ENCODE results near the gene BAD.
"Not testable (repeated sequence)": the region's sequence is repeated elsewhere in the genome, so short reads cannot be mapped to it uniquely, and the experiment has no call there.

Gene BAD

DNA sequence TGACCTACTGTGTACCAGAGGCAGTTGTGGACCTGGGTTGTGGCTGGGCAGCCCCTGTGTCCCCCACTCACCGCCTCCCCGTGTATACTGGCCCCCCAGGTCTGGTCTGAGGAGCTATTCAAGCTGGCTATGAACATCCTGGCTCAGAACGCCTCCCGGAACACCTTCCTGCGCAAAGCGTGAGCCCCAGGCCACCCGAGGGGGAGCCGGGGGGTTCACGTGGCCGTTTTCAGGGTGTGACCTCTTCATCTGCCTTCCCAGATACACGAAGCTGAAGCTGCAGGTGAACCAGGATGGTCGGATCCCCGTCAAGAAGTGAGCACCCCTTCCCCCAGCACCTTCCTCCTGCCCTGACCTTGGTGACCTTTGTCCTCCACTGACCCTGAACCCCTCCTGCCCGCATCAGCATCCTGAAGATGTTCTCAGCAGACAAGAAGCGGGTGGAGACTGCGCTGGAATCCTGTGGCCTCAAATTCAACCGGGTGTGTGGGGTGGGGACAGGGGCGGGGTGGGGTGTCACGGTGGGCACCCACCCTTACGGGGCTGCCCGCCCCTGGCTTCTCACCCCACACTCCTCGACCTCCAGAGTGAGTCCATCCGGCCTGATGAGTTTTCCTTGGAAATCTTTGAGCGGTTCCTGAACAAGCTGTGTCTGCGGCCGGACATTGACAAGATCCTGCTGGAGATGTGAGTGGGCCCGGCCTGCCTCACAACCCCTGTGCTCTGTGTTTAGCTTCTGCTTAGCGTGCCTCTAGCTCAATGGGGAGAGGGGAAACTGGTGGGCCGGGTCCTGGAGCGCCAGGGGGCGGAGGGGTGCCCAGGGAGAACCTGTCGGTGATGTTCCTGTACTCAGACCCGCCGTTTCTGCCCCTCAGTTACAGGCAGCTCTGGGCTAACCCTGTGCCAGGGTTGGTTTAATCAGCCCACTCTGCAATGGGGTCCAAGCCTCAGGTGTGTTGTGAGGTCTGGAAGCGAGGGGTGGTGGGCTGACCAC lies 29.0 kb downstream of the BAD start:
- no peak for DNase-seq

DNA sequence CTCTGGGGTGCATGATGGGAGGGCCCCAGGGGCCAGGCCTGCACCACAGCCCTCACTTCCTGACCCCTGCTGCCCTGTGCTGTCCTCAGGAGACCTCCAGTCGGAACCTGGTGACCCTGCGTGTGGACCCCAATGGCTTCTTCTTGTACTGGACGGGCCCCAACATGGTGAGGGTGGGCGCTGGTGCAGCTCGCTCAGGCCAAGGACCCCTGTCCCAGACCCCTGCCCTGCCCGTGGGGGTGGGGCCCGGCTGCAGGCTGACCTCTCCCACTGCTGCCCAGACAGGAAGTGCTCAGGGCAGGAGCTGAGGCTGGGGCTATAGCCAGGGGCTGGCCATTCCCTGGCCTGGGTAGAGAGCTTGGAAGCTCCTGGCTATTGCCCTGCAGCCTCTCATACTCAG lies 30.1 kb downstream of the BAD start:
- DNase-seq: no peak

DNA sequence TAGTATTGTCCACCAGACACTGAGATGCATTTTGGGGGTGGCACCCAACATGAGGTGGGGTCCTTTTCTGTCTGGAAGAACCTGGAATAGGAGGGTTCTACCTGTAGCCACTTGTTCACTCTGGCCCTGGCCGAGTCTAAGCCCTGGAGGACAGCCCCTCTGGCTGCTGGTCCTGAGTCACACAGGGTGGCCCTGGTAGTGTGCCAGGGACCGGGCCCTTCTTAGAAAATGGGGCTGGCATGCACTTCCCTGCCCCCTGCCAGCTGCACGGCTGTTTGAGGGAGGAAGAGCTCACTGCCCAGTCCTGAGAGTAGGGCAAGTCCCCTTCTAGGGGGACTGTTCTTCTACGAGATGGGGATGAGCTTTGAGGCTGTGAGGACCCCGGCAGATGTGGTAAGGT lies 31.0 kb downstream of the BAD start:
- DNase-seq: no peak

DNA sequence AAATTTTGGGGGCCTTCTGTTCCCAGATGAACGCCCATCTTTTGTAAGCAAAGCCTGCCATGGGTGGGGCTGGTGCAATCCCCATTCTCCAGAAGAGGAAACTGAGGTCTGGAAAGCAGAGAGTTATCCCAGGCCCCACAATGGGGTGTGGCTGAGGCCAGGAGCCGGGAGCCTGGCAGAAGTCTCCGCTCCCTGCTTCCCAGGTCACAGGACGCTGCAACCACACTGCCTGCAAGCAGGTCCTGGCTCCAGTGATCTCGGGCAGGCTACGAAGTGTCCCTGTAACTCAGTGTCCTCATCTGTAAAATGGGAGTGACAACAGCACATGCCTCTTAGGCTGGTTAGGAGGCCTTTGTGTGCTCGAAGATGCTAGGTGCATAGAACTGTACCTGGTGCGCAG lies 31.4 kb downstream of the BAD start:
- DNase-seq: no peak

DNA sequence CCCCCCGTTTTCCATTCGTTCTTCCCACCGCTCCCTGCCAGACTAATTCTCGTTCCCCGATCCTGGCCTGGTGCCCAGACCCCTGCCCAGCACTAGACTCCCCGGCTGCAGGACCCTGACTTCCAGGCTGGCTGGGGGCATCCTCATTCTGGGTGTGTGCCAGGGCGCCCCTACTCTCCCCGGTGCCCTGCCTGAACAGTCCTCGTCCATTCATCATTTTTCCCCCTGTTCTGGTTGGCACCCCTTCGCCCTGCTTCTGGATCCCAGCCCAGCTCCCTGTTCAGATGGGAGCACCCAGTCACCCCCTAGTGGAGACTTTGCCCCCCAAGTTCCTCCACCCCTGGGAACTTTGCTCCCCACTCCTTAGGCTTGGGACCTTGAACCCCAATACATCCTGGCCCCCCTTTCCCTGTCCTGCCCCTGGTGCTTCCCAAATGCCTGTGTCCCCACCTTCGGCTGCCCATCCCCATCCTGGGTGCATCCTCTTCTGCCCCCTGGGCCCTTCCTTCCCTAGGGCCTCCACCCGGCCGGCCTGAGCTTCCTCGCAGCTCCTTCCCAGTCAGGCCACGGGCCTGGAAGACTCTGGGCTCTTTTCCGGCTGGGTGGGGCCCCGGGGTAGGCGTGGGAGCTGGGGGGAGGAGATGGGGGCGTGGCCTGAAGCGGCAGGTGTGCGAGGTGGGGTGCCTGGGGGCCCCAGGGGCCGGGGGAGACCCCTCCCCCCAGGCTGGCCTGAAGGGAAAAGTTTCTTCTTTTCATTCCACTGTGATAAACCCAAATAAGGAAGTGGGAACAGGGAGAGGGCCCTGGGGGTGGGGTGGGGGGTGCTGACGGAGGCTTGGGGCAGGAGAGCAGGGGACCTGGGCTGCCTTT lies 32.2 kb downstream of the BAD start:
- no peak for DNase-seq

DNA sequence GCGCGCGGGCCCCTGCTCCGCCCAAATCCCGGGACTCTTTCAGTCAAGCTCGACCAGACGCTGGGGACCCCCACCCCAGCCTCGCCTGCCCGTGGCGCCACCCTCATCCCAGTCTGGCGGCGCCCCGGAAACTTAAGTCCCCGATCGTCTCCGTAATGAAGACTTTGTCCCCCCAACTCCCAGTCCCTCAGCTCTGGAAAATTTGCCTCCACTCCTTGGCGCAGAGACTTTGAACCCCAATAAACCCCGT lies 32.8 kb downstream of the BAD start:
- DNase-seq: no peak

DNA sequence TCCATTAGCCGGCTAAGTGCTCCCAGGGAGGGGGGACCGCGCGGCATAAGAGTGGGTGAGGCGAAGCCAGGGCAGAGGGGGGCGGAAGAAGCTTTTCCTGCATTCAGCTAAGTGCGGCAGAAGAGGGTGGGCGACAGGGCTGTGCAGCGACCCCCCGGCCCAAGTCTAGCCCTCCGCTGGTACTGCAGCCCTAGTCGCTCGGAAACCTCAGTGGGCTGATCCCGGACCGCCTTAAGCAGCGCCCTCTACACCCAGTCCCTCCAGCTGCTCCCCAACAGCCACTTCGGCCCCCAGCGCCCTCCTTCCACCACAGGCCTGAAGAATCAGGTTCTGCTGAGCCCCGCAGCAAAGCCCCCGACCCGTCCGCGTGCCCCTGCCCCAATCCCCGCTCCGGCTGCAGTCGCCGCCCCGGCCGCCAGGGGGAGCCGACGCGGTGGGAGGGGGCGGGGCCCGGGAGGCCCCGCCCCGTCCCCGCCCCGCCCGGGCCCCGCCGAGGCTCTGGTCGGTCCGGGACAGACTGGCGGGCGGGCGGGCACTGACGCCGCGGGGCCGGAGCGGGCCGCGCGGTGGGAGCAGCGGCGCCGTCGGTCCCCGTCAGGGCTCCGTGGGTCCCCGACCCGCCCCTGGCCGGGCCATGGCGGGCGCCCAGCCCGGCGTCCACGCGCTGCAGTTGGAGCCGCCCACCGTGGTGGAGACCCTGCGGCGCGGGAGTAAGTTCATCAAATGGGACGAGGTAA lies 33.3 kb downstream of the BAD start, which contains the start of gene PLCB3:
Gene PLCB3, plus strand, starts transcription at position 515 of the 737 bp plus-strand sequence. Its CDS starts 120 bp downstream, at position 635.
- peak; percentile 65 for DNase-seq

DNA sequence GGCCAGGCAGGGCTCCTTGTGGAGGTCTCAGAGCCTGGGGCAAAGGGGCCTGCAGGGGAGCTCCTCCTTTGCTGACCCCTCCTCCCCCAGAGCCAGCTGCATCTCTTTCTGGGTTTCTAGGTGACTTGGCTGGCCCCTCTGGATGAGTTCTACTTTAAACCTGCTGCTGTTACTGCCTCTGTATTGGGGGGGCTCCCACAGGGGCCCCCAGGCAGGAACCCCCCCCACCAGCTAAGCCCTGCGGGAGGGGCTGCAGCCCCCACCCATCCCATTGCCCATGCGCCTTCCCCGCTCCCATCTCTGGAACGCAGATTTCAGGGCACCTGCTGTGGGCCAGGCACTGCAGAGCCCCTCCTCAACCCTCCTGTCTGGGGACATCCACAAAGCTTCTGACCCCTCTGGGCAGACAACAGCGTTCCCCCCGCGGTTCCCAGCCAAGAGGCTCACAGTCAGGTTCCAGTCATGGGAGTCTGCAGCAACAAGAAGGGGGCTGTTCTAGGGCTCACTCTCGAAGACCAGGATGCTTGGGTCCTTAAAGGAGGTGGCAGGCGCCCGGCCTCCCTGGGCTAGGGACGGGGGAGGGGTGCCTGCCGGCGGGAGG lies 34.0 kb downstream of the BAD start:
- no peak for DNase-seq

DNA sequence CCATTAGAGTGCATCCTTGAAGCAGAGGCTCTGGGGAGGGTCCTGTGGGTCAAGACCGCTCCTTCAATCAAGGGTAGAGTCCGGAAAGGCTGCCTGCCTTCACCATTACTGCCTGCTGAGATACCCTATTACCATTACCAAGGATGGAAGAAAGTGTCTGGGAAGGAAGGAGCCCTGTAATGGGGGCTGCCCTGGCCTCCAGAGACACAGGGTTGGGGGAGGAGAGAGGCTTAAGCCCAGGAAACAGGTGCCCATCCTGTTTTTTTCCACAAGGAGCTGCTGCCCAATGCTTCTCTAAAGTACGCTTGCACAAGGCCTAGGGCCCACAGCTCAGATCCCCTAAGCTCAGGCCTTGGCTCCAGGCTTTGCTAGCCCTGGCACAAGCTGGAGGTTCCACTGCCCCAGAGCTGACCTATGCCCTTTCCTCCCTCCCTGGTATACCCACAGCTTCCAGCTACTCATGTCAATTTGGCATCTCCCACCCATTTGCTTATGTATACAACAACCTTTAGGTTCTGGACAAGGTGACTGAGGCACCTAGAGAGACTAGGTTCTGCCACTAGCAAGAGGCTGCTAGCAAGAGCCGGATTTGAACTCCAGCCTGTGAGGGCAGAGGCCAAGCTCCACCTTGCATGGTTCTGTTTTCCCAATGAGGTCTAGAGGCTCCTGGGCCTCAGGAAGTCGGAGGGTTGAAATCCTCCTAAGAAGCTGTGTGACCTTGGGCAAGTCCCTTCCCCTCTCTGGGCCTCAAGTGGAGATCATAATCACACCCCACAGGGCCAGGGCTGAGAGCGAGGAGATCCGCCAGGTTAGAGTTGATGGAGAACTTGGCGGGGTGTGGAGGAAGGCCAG lies 34.7 kb downstream of the BAD start:
- no peak for DNase-seq

DNA sequence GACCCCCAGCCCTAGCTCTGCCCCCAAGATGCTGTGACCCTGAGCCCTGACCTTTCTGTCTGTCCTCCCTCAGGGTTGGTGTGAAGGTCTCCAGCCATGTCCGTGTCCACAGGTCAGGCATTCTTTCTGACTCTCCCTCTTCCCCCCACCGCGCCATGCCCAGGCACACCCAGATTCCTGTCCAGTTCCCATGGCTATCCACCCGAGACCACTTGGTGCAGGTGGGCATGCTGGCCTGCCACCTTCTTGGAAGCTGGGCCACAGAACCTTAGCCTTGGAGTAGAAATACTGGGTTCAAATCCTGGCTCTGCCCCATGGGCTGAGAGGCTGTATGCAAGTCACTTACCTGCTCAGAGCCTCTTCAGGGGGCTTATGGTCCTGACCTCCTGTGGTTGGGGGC lies 35.4 kb downstream of the BAD start:
- DNase-seq: no peak

DNA sequence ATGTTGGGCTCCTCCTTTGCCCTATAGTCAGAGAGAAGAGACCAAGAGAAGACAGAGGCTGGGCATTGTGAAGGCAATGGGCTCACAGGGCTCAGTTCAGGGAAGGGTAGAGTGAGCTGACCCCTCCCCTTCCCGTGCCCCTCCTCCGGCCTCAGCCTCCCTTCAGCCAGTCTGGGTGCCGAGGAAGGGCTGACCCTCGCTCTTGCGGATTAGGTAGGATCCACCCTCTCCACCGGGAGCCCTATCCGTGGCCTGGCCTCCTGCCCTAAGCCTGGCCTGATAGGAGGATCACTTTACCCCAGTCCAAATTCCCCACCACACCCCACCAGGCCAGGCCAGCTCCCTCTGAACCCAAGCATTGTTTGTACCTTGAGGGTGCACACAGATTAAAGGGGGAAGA lies 35.9 kb downstream of the BAD start:
- DNase-seq: no peak

DNA sequence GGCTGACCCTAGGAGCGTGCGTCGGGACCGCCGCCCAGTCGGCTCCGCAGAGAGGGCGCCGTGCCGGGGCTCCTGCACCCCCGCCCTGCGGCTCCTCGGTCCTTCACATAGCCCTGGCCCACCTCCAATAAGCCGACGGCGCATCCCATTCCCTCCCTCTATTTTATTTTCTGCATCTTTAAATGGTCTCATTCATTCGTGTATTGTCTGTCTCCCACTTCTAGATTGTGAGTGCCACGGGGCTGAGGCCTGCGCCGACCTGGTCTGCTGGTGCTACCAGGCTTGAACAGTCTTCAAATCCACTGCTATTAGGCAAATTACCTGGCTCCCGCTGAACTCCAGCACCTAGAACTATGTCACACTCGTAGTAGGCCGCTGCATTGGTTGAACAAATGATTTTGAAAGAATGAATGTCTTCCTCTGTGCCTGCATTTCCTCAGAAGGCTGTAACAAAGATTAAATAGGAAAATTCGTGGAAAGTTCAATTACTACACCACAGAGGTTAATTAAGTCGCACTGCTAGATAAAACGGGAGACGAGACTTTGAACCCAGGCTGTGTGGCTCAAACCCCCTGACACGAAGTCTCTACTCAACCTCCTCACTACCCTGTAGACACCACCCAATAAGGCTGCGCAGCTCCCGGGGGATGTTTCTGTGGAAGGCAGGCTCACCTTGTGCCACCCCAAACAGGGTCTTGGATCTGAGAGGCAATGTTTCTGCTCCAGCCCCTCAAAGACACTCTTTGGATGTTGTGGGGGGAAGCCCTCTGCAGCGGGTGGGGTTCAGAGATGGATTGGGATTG lies 36.5 kb downstream of the BAD start:
- no peak for DNase-seq

DNA sequence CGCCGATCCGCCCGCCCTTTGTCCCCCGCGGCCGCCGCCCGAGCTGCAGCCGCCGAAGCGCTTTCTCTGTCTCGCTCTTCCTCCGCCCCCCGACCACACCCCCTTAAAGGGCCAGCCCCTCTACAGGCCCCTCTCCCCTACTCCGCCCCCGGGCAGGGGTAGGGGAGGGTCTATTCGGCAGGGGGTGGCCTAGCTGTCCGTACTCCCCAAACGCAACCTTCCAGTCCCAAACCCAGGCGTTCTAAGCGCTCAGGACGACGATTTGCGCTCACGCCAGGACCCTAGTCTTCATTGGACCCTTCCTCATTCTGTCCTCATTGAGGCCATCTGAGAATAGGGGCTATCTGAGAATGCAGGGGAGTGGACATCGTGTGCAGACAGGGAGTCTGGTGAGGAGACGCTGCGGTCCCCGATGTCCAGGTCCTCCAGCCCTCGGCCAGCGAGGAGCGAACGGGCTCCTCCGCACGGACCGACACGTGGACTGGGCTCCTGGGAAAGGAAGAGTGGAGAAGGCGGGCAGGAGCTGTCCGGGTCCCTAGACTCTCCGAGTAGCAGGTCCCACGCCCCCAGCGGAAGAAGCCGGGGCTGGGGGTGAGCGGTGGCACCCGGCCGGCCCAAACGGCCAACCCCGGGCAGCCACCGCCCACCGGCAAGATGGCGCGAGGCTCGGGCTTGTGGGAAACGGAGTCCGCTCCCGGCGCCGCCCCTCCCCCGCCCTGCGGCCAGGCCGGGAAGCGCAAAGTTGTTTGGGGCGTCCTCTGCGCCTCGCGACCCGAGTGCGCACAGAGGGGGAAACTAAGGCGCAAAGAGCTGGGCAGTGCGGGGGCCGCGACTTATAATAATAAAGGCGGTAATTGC lies 37.4 kb downstream of the BAD start, which contains the start of gene PPP1R14B:
Gene PPP1R14B, minus strand, starts transcription at position 73 of the 858 bp plus-strand sequence. CDS start 270 bp downstream, outside the sequence.
- peak; percentile 82 for DNase-seq

DNA sequence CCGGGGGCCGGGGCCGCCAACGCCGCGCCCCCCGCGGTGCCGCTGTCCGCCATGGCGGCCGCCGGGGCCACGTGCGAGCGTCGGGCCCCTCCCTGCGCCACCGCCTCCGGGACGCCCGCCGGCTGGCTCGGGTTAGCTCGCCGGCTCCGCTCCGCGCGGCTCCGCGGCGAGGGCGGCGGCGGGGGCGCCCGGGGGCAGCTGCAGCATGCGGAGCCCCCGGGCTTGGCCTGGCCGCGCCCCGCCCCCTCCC lies 37.9 kb downstream of the BAD start:
- DNase-seq: not testable (repeated sequence)

DNA sequence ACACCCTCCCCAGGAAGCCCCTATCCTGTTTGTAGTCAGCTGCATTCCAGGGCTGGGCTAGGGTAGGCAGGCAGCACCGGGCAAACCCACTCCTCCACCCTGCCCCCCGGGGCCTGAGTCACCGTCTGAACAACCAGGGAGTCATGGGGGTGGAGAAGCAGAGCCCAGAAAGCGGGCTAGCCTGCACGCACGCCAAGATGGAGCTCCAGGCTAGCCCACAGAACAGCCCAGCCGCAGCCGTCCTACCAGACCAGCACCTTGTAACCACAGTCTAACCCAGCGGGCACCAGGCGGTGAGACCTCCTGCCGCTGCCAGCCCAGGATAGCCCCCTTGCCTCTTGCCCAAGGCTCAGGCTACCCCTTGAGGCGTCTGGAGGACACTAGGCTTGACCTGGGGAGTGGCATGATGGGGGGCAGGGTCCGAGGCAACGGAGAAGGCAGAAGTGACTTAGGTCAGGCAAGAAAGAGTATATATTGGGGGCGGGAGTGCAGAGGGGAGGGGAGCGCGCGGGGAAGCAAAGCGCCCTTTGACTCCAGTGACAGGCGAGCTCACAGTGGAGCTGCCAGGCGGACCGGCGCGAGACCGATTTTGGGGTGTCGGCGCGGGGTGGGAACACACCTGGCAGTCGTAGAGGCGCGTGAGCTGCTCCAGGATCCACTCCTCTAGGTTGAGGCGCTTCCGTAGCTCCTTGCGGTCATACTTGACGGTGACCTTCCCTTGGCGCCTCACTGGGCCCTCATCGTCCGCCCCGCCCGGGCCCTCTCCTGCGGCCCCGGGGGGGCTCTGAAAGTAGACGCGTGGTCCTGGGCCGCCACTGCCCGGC lies 38.5 kb downstream of the BAD start:
- peak; percentile 87 for DNase-seq

DNA sequence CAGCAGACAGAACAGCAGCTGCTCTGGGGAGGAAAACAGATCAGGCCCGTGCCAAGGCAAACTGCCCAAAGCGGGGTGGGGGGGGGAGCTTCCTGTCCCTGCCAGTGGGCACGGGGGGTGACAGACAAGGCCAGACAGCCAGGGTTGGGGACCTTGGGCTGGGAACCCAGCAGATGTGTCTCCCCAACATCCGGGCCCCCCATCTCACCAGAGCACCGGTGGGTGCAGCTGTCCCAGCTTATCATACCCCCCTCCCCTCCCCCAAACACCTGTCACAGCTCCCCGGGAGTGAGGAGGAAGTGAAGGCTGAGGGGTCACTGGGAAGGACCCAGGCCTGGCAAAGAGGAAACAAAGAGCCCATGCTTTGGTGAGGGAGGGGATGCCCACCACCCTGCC lies 39.1 kb downstream of the BAD start:
- peak; percentile 56 for DNase-seq

DNA sequence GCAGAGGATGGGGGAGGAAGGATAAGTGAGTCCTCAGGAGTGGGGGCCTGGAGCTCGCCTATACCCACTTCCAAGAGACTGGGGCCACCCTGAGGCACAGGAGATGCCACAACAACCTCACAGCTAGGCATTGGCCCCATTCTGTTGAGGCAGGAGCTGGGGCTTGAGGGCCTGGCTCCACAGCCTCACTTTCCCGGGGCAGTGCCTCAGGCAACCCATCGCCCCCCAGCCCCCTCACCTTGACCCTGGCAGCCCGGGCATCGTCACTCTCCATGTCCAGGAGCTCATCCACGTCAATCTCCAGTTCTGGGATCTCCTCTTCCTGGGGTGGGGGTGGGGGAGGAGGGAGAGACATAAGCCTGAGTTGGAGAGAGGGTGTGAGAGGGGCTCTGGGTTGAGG lies 39.5 kb downstream of the BAD start:
- no peak for DNase-seq

DNA sequence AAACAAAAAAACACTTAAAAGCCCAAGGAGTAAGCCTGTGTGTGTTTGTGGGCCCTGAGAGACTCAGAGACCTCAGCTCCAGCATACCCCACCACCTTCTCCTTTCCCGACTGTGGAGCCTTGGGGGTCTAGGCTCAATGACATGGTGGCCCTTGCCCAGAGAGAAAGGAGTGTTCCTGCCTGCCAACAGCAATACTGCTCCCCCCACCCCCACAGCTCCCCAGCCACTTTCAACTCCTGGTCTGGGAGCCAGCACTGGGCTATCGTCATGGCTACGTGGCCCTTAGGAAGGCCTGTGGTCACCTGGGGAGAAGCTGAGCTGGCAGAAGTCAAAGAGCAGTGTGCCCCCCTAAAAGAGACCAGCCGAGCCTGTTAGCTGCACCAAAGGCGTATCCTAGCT lies 40.4 kb downstream of the BAD start:
- DNase-seq: no peak

DNA sequence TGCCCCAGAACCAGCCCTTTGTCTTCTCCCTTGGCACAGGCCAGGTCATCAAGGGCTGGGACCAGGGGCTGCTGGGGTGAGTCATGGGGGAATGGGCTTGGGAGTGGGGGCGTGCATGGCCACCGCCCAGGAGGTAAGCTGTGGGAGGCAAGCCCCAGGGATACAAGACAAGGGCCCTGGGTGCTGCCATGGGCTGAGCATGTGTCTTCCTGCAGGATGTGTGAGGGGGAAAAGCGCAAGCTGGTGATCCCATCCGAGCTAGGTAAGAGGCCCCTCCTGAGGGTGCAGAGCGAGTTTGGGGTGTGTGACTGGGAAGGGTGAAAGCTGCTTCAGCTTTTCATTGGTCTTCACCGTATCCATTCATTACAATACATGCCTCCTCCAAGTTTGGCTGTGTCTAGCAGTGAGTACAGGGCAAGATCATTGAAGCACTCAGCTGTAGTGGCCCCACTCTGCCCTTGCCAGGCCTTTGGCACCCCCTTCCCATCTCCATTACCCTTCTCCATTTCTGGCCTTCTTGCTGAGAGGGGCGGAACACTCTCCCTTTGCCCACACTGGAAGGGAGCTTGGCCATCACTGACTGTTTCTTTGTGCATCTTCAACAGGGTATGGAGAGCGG lies 41.1 kb downstream of the BAD start:
- no peak for DNase-seq
